Astrocyte of the cerebellum (primary cell): ENCODE data around the gene U2SURP.
"Not testable (repeated sequence)": the region's sequence is repeated elsewhere in the genome, so short reads cannot be mapped to it uniquely, and the experiment has no call there.

Experiments
- DNase-seq: peaks from one replicate; pipeline ENCODE4 v3.0.0-alpha.2; 2011; ENCODE audit warnings: low read depth
- H3K4me3 ChIP-seq: 2 replicates; pipeline ENCODE4 v1.5.1; 2011; ENCODE audit warnings: mild to moderate bottlenecking, low read depth, low read length, moderate library complexity
- in situ Hi-C: cut with HindIII; loops from 2 replicates; pipeline ENCODE4 v1.10.0; 2017; ENCODE audit warnings: low sequenced_read_pairs
- TF ChIP-seq, protein P1 (sequence below): IDR thresholded peaks from 2 replicates; pipeline ENCODE4 v1.5.1; 2012; ENCODE audit warnings: low read length, low read depth, moderate library complexity, mild to moderate bottlenecking; ENCODE audit errors: missing control alignments

The U2SURP gene

DNA sequence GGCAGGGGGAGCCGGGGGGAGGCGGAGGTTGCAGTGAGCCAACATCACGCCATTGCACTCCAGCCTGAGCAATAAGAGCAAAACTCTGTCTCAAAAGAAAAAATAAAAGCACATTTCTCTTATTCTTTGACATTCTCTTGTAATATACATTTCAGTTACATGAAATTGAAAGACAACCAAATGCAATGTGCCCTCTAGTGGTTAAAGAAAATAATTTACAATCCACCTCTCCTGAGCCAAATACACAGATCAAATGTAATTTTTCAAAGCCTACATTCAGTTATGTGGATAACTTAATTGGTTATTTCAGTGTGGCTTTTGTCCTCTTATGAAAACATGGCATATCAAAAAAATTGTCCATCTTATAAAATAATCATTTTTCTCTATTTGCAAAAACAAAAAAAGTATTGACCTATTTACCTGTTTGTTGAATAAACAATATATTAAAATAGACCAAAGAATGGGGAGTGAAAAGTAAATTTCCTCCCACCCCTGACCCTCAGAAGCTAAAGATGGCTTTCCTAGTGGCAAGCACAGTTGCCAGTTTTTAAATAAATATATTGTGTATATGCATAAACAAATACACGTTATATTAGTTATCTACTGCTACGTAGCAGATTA lies 14.2 kb upstream of the U2SURP start:
- in situ Hi-C loops = loop anchor here (25.0 kb wide), 1 partner anchor 150 kb away; no protein-coding TSS in a partner anchor
- TF ChIP-seq, protein P1, sequence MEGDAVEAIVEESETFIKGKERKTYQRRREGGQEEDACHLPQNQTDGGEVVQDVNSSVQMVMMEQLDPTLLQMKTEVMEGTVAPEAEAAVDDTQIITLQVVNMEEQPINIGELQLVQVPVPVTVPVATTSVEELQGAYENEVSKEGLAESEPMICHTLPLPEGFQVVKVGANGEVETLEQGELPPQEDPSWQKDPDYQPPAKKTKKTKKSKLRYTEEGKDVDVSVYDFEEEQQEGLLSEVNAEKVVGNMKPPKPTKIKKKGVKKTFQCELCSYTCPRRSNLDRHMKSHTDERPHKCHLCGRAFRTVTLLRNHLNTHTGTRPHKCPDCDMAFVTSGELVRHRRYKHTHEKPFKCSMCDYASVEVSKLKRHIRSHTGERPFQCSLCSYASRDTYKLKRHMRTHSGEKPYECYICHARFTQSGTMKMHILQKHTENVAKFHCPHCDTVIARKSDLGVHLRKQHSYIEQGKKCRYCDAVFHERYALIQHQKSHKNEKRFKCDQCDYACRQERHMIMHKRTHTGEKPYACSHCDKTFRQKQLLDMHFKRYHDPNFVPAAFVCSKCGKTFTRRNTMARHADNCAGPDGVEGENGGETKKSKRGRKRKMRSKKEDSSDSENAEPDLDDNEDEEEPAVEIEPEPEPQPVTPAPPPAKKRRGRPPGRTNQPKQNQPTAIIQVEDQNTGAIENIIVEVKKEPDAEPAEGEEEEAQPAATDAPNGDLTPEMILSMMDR = peak; percentile 29
- no peak overlapping the region for H3K4me3 ChIP-seq
- DNase-seq = peak; percentile 41

DNA sequence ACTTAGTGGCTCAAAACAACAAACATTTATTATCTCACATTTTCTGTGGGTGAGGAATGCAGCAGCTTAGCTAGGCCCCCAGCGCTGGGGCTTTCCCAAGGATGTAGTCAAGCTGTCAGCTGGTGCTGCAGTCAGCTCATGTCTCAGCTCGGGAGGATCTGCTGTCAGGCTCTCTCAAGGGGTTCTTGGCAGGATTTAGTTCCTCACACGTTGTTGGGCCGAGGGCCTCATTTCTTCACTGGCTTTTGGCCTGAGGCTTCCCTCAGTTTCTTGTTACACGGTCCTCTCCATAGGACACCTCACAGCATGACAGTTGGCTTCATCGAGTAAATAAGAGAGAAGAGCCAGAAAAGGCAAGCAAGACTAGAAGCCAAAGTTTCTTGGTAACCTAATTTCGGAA lies 13.7 kb upstream of the U2SURP start:
- peak; percentile 35 for DNase-seq
- TF ChIP-seq, protein P1 = no peak
- in situ Hi-C loops = loop anchor here (25.0 kb wide), 1 partner anchor 150 kb away; no protein-coding TSS in a partner anchor
- H3K4me3 ChIP-seq = no peak overlapping the region

DNA sequence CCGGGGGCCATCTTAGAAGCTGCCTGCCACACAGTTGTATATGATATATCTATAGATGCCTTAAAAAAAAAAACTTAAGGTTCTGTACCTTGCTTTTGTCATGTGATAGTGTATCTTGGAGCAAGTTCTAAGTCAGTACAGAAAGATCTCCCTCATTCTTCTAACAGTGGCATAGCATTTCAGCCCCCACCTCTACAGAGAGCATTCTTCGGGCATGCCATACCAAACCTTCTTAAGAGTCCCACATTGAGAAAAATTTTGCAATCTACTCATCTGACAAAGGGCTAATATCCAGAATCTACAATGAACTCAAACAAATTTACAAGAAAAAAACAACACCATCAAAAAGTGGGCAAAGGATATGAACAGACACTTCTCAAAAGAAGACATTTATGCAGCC lies 13.1 kb upstream of the U2SURP start:
- DNase-seq = not testable (repeated sequence)
- in situ Hi-C loops = loop anchor here (25.0 kb wide), 1 partner anchor 151 kb away; no protein-coding TSS in a partner anchor

DNA sequence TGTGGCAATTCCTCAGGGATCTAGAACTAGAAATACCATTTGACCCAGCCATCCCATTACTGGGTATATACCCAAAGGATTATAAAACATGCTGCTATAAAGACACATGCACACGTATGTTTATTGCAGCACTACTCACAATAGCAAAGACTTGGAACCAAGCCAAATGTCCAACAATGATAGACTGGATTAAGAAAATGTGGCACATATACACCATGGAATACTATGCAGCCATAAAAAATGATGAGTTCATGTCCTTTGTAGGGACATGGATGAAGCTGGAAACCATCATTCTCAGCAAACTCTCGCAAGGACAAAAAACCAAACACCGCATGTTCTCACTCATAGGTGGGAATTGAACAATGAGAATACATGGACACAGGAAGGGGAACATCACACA lies 12.5 kb upstream of the U2SURP start:
- not testable (repeated sequence) for DNase-seq, H3K4me3 ChIP-seq
- in situ Hi-C loops = loop anchor here (25.0 kb wide), 1 partner anchor 152 kb away; no protein-coding TSS in a partner anchor

More for the DNA sequence above, 13.1 kb upstream of the U2SURP start:
- not testable (repeated sequence) for H3K4me3 ChIP-seq

DNA sequence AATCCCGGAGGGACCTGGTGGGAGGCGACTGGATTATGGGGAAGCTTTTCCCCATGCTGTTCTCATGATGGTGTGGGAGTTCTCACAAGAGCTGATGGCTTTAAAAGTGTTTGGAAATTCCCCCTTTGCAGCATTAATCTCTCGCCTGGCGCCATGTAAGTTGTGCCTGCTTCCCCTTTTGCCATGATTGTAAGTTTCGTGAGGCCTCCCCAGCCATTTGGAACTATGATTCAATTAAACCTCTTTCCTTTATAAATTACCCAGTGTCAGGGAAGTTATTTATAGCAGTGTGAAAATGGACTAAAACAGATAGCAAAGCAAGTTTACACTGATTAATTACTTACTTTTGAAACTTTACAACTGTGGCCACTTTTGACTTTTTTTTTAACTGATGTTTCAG lies 10.6 kb upstream of the U2SURP start:
- H3K4me3 ChIP-seq = no peak overlapping the region
- TF ChIP-seq, protein P1 = no peak
- DNase-seq = no peak
- in situ Hi-C loops = loop anchor here (25.0 kb wide), 1 partner anchor 153 kb away; no protein-coding TSS in a partner anchor

DNA sequence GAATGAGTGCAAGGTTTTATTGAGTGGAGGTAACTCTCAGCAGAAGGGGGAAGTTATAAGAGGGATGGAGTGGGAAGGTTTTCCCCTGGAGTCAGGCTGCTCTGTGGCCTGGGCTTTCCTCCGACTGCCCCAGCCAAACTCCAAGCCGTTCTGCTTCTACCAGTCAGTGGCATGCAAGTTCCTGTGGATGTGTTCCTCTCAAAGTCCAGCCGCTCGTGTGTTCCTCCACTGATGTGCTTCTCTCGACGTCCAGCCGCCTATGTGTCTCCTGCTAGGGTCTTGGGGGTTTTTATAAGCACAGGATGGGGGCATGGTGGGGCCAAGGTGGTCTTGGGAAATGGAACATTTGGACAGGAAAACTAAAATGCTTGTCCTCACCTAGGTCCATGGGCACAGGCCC lies 9.0 kb upstream of the U2SURP start:
- in situ Hi-C loops = loop anchor here (25.0 kb wide), 1 partner anchor 155 kb away; no protein-coding TSS in a partner anchor
- no peak for DNase-seq
- TF ChIP-seq, protein P1 = no peak
- no peak overlapping the region for H3K4me3 ChIP-seq

DNA sequence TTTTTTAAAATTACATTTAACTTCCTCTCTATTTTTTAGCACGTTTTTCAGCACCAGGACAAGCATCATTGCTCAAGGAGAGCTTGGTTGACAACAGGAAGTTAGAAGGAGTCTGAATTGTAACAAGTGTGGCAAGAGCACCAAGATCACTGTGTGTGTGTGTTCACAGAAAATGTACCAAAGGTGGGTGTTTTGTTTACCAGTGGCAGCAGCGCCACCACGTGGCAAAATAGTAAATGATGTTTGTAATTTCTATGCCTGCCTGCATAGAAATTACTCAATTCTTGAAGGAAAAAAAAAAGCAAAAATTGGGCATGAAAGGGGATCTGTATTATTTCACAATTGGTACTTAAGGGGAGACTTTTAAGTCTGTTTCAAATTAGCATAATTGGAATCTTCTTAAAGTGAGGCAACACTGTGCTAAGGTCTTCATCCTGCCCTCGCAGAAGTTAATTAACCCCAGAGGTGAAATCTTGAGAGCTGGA lies 7.4 kb upstream of the U2SURP start:
- TF ChIP-seq, protein P1 = peak; percentile 69
- no peak overlapping the region for H3K4me3 ChIP-seq
- in situ Hi-C loops = loop anchor here (25.0 kb wide), 1 partner anchor 157 kb away; no protein-coding TSS in a partner anchor
- peak; percentile 62 for DNase-seq
